ENCODE measurements around the gene ESF1.
"Not testable (repeated sequence)": the region's sequence is repeated elsewhere in the genome, so short reads cannot be mapped to it uniquely, and the experiment has no call there.

Gene ESF1

GRCh38 chr20:13738187-13738586 is 46.5 kb downstream of the ESF1 start:
- DNase-seq = not testable (repeated sequence)

GRCh38 chr20:13736436-13737191 is 48.1 kb downstream of the ESF1 start:
- DNase-seq = no peak

GRCh38 chr20:13735826-13736225 is 48.9 kb downstream of the ESF1 start:
- DNase-seq = no peak

- no peak for DNase-seq
Measured at GRCh38 chr20:13723011-13723410, 61.7 kb downstream of the ESF1 start.

- no peak for DNase-seq
Measured at GRCh38 chr20:13718171-13718570, 66.5 kb downstream of the ESF1 start.

GRCh38 chr20:13717631-13718044 is 67.1 kb downstream of the ESF1 start:
- DNase-seq = no peak

GRCh38 chr20:13715171-13715570 is 69.5 kb downstream of the ESF1 start:
- no peak for DNase-seq

GRCh38 chr20:13708234-13708633 is 76.5 kb downstream of the ESF1 start:
- DNase-seq = no peak

GRCh38 chr20:13703265-13703664 is 81.5 kb downstream of the ESF1 start:
- DNase-seq = no peak

- no peak for DNase-seq
Measured at GRCh38 chr20:13701486-13701885, 83.2 kb downstream of the ESF1 start.

- DNase-seq = no peak
Measured at GRCh38 chr20:13700761-13701160, 84.0 kb downstream of the ESF1 start.

- no peak for DNase-seq
Measured at GRCh38 chr20:13694420-13695150, 90.1 kb downstream of the ESF1 start.

- DNase-seq = no peak
Measured at GRCh38 chr20:13692802-13693736, 91.7 kb downstream of the ESF1 start.

GRCh38 chr20:13690943-13691342 is 93.8 kb downstream of the ESF1 start:
- no peak for DNase-seq

GRCh38 chr20:13687815-13688214 is 96.9 kb downstream of the ESF1 start:
- no peak for DNase-seq

- no peak for DNase-seq
Measured at GRCh38 chr20:13685623-13686022, 99.1 kb downstream of the ESF1 start.

GRCh38 chr20:13684566-13685222 is 100.0 kb downstream of the ESF1 start:
- no peak for DNase-seq

GRCh38 chr20:13683833-13684232 is 100.9 kb downstream of the ESF1 start:
- no peak for DNase-seq

- DNase-seq = no peak
Measured at GRCh38 chr20:13681248-13682125, 103.2 kb downstream of the ESF1 start.

- no peak for DNase-seq
Measured at GRCh38 chr20:13678944-13679343, 105.8 kb downstream of the ESF1 start.

- DNase-seq = no peak
Measured at GRCh38 chr20:13677241-13677640, 107.5 kb downstream of the ESF1 start.

GRCh38 chr20:13676682-13677081 is 108.0 kb downstream of the ESF1 start:
- DNase-seq = no peak

Data from CD4-positive, alpha-beta T cell treated with Interleukin-6 for 4 hours (primary cell).